ENCODE results near the gene NET1.

- TF ChIP-seq POLR2A (IDR thresholded peaks at IDR 0.05): no peak
- TF ChIP-seq, protein P1, sequence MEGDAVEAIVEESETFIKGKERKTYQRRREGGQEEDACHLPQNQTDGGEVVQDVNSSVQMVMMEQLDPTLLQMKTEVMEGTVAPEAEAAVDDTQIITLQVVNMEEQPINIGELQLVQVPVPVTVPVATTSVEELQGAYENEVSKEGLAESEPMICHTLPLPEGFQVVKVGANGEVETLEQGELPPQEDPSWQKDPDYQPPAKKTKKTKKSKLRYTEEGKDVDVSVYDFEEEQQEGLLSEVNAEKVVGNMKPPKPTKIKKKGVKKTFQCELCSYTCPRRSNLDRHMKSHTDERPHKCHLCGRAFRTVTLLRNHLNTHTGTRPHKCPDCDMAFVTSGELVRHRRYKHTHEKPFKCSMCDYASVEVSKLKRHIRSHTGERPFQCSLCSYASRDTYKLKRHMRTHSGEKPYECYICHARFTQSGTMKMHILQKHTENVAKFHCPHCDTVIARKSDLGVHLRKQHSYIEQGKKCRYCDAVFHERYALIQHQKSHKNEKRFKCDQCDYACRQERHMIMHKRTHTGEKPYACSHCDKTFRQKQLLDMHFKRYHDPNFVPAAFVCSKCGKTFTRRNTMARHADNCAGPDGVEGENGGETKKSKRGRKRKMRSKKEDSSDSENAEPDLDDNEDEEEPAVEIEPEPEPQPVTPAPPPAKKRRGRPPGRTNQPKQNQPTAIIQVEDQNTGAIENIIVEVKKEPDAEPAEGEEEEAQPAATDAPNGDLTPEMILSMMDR (IDR thresholded peaks at IDR 0.05): no peak
Measured at GRCh38 chr10:5503477-5503835, 91.1 kb downstream of the NET1 start.
